Measurements from ENCODE around the gene KRTAP3-1.

DNA sequence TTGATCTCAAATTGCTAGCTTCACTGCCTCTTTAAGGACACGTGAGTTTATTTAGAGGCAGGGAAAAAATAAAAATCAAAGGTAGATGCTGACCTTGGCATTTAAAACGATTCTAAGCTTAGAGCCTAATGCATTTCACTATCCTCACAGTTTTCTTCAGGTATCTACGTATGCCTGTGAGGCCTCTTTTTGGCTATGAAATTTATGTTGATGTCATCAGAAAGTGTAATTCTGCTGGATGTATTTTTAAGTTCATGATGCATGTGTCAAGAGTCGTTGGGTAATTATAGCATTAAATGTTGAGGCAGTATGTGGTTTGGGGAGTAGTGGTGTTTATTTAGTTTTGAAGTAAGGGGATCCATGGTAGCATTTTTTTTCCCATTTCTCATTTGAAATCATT is 5.0 kb downstream of the KRTAP3-1 start:
- TF ChIP-seq, protein P1, sequence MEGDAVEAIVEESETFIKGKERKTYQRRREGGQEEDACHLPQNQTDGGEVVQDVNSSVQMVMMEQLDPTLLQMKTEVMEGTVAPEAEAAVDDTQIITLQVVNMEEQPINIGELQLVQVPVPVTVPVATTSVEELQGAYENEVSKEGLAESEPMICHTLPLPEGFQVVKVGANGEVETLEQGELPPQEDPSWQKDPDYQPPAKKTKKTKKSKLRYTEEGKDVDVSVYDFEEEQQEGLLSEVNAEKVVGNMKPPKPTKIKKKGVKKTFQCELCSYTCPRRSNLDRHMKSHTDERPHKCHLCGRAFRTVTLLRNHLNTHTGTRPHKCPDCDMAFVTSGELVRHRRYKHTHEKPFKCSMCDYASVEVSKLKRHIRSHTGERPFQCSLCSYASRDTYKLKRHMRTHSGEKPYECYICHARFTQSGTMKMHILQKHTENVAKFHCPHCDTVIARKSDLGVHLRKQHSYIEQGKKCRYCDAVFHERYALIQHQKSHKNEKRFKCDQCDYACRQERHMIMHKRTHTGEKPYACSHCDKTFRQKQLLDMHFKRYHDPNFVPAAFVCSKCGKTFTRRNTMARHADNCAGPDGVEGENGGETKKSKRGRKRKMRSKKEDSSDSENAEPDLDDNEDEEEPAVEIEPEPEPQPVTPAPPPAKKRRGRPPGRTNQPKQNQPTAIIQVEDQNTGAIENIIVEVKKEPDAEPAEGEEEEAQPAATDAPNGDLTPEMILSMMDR (IDR thresholded peaks at IDR 0.05; ENCODE audit: poor library complexity, severe bottlenecking): no peak
- TF ChIP-seq EP300 (conservative IDR thresholded peaks at IDR 0.05; ENCODE audit: poor library complexity, severe bottlenecking): no peak
- no peak for TF ChIP-seq POLR2AphosphoS5 (IDR thresholded peaks at IDR 0.05)
- TF ChIP-seq, protein P2, sequence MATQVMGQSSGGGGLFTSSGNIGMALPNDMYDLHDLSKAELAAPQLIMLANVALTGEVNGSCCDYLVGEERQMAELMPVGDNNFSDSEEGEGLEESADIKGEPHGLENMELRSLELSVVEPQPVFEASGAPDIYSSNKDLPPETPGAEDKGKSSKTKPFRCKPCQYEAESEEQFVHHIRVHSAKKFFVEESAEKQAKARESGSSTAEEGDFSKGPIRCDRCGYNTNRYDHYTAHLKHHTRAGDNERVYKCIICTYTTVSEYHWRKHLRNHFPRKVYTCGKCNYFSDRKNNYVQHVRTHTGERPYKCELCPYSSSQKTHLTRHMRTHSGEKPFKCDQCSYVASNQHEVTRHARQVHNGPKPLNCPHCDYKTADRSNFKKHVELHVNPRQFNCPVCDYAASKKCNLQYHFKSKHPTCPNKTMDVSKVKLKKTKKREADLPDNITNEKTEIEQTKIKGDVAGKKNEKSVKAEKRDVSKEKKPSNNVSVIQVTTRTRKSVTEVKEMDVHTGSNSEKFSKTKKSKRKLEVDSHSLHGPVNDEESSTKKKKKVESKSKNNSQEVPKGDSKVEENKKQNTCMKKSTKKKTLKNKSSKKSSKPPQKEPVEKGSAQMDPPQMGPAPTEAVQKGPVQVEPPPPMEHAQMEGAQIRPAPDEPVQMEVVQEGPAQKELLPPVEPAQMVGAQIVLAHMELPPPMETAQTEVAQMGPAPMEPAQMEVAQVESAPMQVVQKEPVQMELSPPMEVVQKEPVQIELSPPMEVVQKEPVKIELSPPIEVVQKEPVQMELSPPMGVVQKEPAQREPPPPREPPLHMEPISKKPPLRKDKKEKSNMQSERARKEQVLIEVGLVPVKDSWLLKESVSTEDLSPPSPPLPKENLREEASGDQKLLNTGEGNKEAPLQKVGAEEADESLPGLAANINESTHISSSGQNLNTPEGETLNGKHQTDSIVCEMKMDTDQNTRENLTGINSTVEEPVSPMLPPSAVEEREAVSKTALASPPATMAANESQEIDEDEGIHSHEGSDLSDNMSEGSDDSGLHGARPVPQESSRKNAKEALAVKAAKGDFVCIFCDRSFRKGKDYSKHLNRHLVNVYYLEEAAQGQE (IDR thresholded peaks at IDR 0.05; ENCODE audit: borderline replicate concordance): no peak
- no peak for TF ChIP-seq EZH2 (IDR thresholded peaks at IDR 0.05; ENCODE audit: borderline replicate concordance, insufficient read depth, low read length, poor library complexity, severe bottlenecking)
- TF ChIP-seq TAF1 (IDR thresholded peaks at IDR 0.05; ENCODE audit: low read depth): no peak

All from neural cell (in vitro differentiated cells).